Gastrocnemius medialis (tissue), 4 donors: ENCODE results near the gene BRF1. TPM values are rescaled to one million over a fixed set of nuclear protein-coding genes. Genes with fewer than 3 reads are reported as not detected.

Source experiments
- ATAC-seq, 2 donors: fragments of 150-250 bp; one replicate each; pipeline ENCODE4 v1.9.1; 2016
- DNase-seq, 2 donors: peaks; one replicate each; pipeline ENCODE4 v3.0.0-alpha.2; 2019
- H3K27ac ChIP-seq, 4 donors: fragments of 200-600 bp; sonication (generic); 1 replicate in 1 of 4; 2 replicates in 3 of 4; pipeline ENCODE4 v1.5.1; 2016 to 2018; ENCODE audit warnings: mild to moderate bottlenecking in 2 of 4, moderate library complexity in 1 of 4
- H3K27me3 ChIP-seq, 3 donors: fragments of 200-600 bp; sonication (generic) in 2 of 3; 1 replicate in 1 of 3; 2 replicates in 2 of 3; pipeline versions ENCODE4 v1.5.1 to v1.6.0; 2016 to 2019; ENCODE audit warnings: mild to moderate bottlenecking in 1 of 3, moderate library complexity in 1 of 3
- H3K36me3 ChIP-seq, 2 donors: fragments of 200-600 bp; sonication (generic) in 1 of 2; one replicate each; pipeline ENCODE4 v1.5.1; 2017 to 2018
- H3K4me1 ChIP-seq, 2 donors: fragments of 200-600 bp; sonication (generic) in 1 of 2; one replicate each; pipeline ENCODE4 v1.5.1; 2016 to 2017; ENCODE audit warnings: mild to moderate bottlenecking in 2 of 2
- H3K4me3 ChIP-seq, 4 donors: fragments of 200-600 bp; sonication (generic) in 3 of 4; 1 replicate in 1 of 4; 2 replicates in 3 of 4; pipeline ENCODE4 v1.5.1; 2016 to 2019; ENCODE audit warnings: mild to moderate bottlenecking in 2 of 4
- H3K9me3 ChIP-seq, 3 donors: fragments of 200-600 bp; sonication (generic) in 2 of 3; 1 replicate in 1 of 3; 2 replicates in 2 of 3; pipeline ENCODE4 v1.5.1; 2016 to 2019
- POLR2A ChIP-seq, 2 donors: fragments of 450-650 bp; IDR thresholded peaks; one replicate each; pipeline ENCODE4 v1.6.1; 2017; ENCODE audit warnings: antibody characterized with exemption in 2 of 2, mild to moderate bottlenecking in 2 of 2, moderate library complexity in 2 of 2
- in situ Hi-C, 4 donors: fragments of 200-750 bp; cut with MboI; loops; one replicate each; pipeline versions ENCODE4 v1.15.0 to v1.8.0; 2017; ENCODE audit warnings: low sequenced_read_pairs in 4 of 4
- intact Hi-C: fragments of 100-400 bp; cut with DNase I; formaldehyde crosslinking; loops from one replicate; pipeline ENCODE4 v1.15.1; 2023; ENCODE audit warnings: low total_unique reads
- total RNA-seq, 4 donors: library from RNA; depleted of rRNA; stranded (reverse); fragments of >200 nt; gene quantifications; one replicate each; pipeline versions ENCODE4 v1.1.0 to v1.2.3, GENCODE V29; 2016
- TF ChIP-seq, protein P1 (sequence below), 5 experiments: fragments of 450-650 bp in 3 of 5; fragments of 200-600 bp in 2 of 5; sonication (generic) in 2 of 5; IDR thresholded peaks in 4 of 5; conservative IDR thresholded peaks in 1 of 5; 1 replicate in 4 of 5; 2 replicates in 1 of 5; pipeline ENCODE4 v1.5.1; 2016 to 2019; ENCODE audit warnings: antibody characterized with exemption in 5 of 5, mild to moderate bottlenecking in 3 of 5, moderate library complexity in 3 of 5

Gene BRF1
- total RNA-seq, 4 donors from 2014 or later, result 19.5 to 27.4 (median 21.4) TPM

- in situ Hi-C loops (loop anchor here in 1 of 4 donors (25.0 kb wide), 1 partner anchor 129 kb away; no protein-coding TSS in a partner anchor), intact Hi-C loops (no loop called here)
- H3K4me3 ChIP-seq, result no peak overlapping the region
- no peaks in the 10 kb centered on the region for H3K36me3 ChIP-seq
- DNase-seq, result no peak
- TF ChIP-seq, protein P1, sequence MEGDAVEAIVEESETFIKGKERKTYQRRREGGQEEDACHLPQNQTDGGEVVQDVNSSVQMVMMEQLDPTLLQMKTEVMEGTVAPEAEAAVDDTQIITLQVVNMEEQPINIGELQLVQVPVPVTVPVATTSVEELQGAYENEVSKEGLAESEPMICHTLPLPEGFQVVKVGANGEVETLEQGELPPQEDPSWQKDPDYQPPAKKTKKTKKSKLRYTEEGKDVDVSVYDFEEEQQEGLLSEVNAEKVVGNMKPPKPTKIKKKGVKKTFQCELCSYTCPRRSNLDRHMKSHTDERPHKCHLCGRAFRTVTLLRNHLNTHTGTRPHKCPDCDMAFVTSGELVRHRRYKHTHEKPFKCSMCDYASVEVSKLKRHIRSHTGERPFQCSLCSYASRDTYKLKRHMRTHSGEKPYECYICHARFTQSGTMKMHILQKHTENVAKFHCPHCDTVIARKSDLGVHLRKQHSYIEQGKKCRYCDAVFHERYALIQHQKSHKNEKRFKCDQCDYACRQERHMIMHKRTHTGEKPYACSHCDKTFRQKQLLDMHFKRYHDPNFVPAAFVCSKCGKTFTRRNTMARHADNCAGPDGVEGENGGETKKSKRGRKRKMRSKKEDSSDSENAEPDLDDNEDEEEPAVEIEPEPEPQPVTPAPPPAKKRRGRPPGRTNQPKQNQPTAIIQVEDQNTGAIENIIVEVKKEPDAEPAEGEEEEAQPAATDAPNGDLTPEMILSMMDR (IDR thresholded peaks at IDR 0.05 in 4 of 5, conservative IDR thresholded peaks at IDR 0.05 in 1 of 5), result no peak
- no peak for TF ChIP-seq POLR2A (IDR thresholded peaks at IDR 0.05)
- H3K9me3 ChIP-seq, result no peaks in the 10 kb centered on the region
- ATAC-seq, result peak; percentile 31 to 45
- H3K27ac ChIP-seq, result peak overlapping the region; percentile 59 to 79 (median 66)
- H3K4me1 ChIP-seq, result peaks cover 46 to 53% of the 10 kb centered on the region in 2 donors
- H3K27me3 ChIP-seq, result no peaks in the 10 kb centered on the region
These were observed 40.3 kb upstream of the BRF1 start for GRCh38 chr14:105340821-105341733.

DNA sequence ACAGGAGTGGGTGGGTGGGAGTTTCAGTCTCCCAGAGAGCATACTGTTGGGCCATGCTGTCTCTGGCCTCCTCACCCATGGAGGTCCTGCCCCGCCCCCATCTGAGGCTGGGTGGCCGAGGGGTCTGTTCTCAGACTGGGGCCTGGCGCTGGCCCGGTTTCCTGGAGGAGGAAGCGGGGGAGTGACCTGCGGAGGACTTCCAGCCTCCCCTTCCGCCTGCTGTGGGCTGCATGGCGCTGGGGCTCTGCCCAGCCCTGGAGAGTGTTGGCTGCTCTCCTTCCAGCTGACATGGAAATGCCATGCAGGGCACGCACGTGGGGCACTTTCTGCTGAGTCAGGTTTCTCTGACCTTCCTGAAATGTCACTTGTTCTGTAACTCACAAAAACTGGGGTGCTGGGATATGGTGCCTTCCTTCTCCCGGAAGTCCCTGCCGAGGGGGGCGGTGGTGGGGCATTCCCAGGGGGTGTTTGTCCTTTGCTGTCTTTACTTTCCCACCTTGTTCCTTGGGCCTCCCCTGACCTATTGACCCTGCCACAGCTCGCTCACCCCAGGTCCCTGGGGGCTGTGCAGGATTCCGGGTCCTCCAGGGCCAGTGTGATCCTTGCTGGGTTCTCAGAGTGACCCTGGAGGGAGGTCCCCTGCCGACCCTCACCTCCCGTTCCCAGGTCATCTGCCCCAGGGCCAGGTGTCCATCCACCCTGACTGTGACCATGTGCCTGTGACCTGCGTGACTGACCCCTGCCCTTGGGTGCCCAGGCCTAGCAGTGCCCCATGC is 37.4 kb upstream of the BRF1 start:
- Histone ChIP-seq H3K4me1 (peaks cover 71 to 73% of the 10 kb centered on the region in 2 donors), H3K36me3 (no peaks in the 10 kb centered on the region), H3K27ac (peak overlapping the region; percentile 56 to 79 (median 66)), H3K4me3 (no peak overlapping the region), H3K9me3 (no peaks in the 10 kb centered on the region), H3K27me3 (no peaks in the 10 kb centered on the region)
- peak; percentile 65 to 71 for ATAC-seq
- in situ Hi-C loops, result loop anchor here in 1 of 4 donors (25.0 kb wide), 1 partner anchor 126 kb away; no protein-coding TSS in a partner anchor
- intact Hi-C loops, result no loop called here
- TF ChIP-seq, protein P1 (IDR thresholded peaks at IDR 0.05 in 4 of 5, conservative IDR thresholded peaks at IDR 0.05 in 1 of 5), result no peak
- no peak for TF ChIP-seq POLR2A (IDR thresholded peaks at IDR 0.05)
- DNase-seq, result peak in 1 of 2 donors; percentile 75

- intact Hi-C loops, result no loop called here
- H3K27ac ChIP-seq, result peak overlapping the region; percentile 56 to 79 (median 66)
These were observed 36.6 kb upstream of the BRF1 start for GRCh38 chr14:105337433-105337832.

More at GRCh38 chr14:105337433-105337832, 36.6 kb upstream of the BRF1 start:
- DNase-seq (no peak), ATAC-seq (no peak)
- H3K36me3 ChIP-seq, result no peaks in the 10 kb centered on the region
- TF ChIP-seq, protein P1 (IDR thresholded peaks at IDR 0.05 in 4 of 5, conservative IDR thresholded peaks at IDR 0.05 in 1 of 5), result no peak
- no peak for TF ChIP-seq POLR2A (IDR thresholded peaks at IDR 0.05)
- no peak overlapping the region for H3K4me3 ChIP-seq
- H3K27me3 ChIP-seq, result no peaks in the 10 kb centered on the region
- H3K9me3 ChIP-seq, result no peaks in the 10 kb centered on the region
- H3K4me1 ChIP-seq, result peaks cover 75% of the 10 kb centered on the region in 2 donors
- in situ Hi-C loops, result loop anchor here in 1 of 4 donors (25.0 kb wide), 1 partner anchor 125 kb away; no protein-coding TSS in a partner anchor
